Liver (tissue), 9 donors: ENCODE measurements around the gene KRTAP5-2. TPM values are rescaled to one million over a fixed set of nuclear protein-coding genes. Genes with fewer than 3 reads are reported as not detected.

Experiments used
- DNase-seq: peaks from one replicate; pipeline ENCODE4 v3.0.0-alpha.2; 2017; ENCODE audit warnings: low spot score
- H3K27ac ChIP-seq, 2 donors: one replicate each; pipeline ENCODE4 v1.7.0; 2013; ENCODE audit warnings: inconsistent platforms in 2 of 2, low read length in 2 of 2, control low read depth in 1 of 2, low read depth in 1 of 2, mild to moderate bottlenecking in 1 of 2
- H3K27me3 ChIP-seq, 4 donors: one replicate each; pipeline versions ENCODE4 v1.6.1 to v1.7.0; 2013; ENCODE audit warnings: low read length in 3 of 4, inconsistent platforms in 1 of 4, mild to moderate bottlenecking in 1 of 4, moderate library complexity in 1 of 4; ENCODE audit not compliant: control insufficient read depth in 4 of 4, insufficient read depth in 4 of 4
- H3K36me3 ChIP-seq, 4 donors: one replicate each; pipeline versions ENCODE4 v1.6.1 to v1.7.0; 2013; ENCODE audit warnings: low read length in 3 of 4, mild to moderate bottlenecking in 3 of 4, low read depth in 1 of 4, moderate library complexity in 1 of 4; ENCODE audit not compliant: control insufficient read depth in 4 of 4, insufficient read depth in 3 of 4
- H3K4me1 ChIP-seq, 4 donors: one replicate each; pipeline versions ENCODE4 v1.6.1 to v1.7.0; 2013; ENCODE audit warnings: low read length in 3 of 4, mild to moderate bottlenecking in 3 of 4, moderate library complexity in 1 of 4; ENCODE audit not compliant: control insufficient read depth in 4 of 4, insufficient read depth in 4 of 4
- H3K4me3 ChIP-seq, 3 donors: one replicate each; pipeline versions ENCODE4 v1.6.1 to v1.7.0; 2013; ENCODE audit warnings: low read length in 3 of 3, control low read depth in 1 of 3, low read depth in 1 of 3, mild to moderate bottlenecking in 1 of 3
- H3K9ac ChIP-seq, 2 donors: one replicate each; pipeline ENCODE4 v1.7.0; 2013; ENCODE audit warnings: low read length in 2 of 2, mild to moderate bottlenecking in 2 of 2, moderate library complexity in 2 of 2, control low read depth in 1 of 2, low read depth in 1 of 2
- H3K9me3 ChIP-seq, 4 donors: one replicate each; pipeline versions ENCODE4 v1.6.1 to v1.7.0; 2013; ENCODE audit warnings: low read length in 3 of 4; ENCODE audit not compliant: control insufficient read depth in 4 of 4
- EGR1 ChIP-seq, 2 donors: IDR thresholded peaks; 2 replicates each; pipeline ENCODE4 v1.6.1; 2016 to 2018; ENCODE audit warnings: antibody characterized with exemption in 2 of 2, low read depth in 2 of 2
- FOXA1 ChIP-seq: IDR thresholded peaks from 2 replicates; pipeline ENCODE4 v1.6.1; 2016; ENCODE audit warnings: antibody characterized with exemption
- HNF4A ChIP-seq, 2 donors: conservative IDR thresholded peaks; 2 replicates each; pipeline ENCODE4 v1.6.1; 2016; ENCODE audit warnings: antibody characterized with exemption in 2 of 2, mild to moderate bottlenecking in 2 of 2
- HNF4G ChIP-seq: IDR thresholded peaks from 2 replicates; pipeline ENCODE4 v1.6.1; 2016; ENCODE audit warnings: antibody characterized with exemption
- JUND ChIP-seq, 2 donors: IDR thresholded peaks; 2 replicates each; pipeline ENCODE4 v1.6.1; 2016; ENCODE audit warnings: antibody characterized with exemption in 2 of 2
- NR2F2 ChIP-seq: IDR thresholded peaks from 2 replicates; pipeline ENCODE4 v1.6.1; 2016; ENCODE audit warnings: antibody characterized with exemption
- RAD21 ChIP-seq, 2 donors: IDR thresholded peaks; 2 replicates each; pipeline ENCODE4 v1.6.1; 2016; ENCODE audit warnings: antibody characterized with exemption in 2 of 2, mild to moderate bottlenecking in 2 of 2
- RXRA ChIP-seq, 2 donors: IDR thresholded peaks; 2 replicates each; pipeline ENCODE4 v1.6.1; 2017 to 2018; ENCODE audit warnings: antibody characterized with exemption in 2 of 2, mild to moderate bottlenecking in 1 of 2
- SP1 ChIP-seq: IDR thresholded peaks from 2 replicates; pipeline ENCODE4 v1.6.1; 2018; ENCODE audit warnings: antibody characterized with exemption, mild to moderate bottlenecking
- YY1 ChIP-seq: IDR thresholded peaks from 2 replicates; pipeline ENCODE4 v1.6.1; 2016; ENCODE audit warnings: antibody characterized with exemption, mild to moderate bottlenecking
- ZBTB33 ChIP-seq: IDR thresholded peaks from 2 replicates; pipeline ENCODE4 v1.6.1; 2016; ENCODE audit warnings: antibody characterized with exemption
- WGBS: extraction: QIAGEN DNeasy Blood & Tissue Kit; methylation state at CpG from one replicate; pipeline ENCODE4 v1.1.7; 2013; 5-methylcytosine and 5-hydroxymethylcytosine counted together
- polyA plus RNA-seq, 2 donors: library from polyadenylated mRNA; stranded (reverse) in 1 of 2; unstranded in 1 of 2; fragments of 200-250 nt in 1 of 2; fragments of >200 nt in 1 of 2; fragmentation: Nextera tagmentation in 1 of 2; extraction: Ambion mirVana in 1 of 2; gene quantifications; one replicate each; pipeline versions ENCODE4 v1.2.1 to v1.2.3, GENCODE V29; 2013 to 2015
- total RNA-seq, 2 donors: library from RNA; depleted of rRNA; stranded (reverse); fragments of >200 nt; gene quantifications; one replicate each; pipeline ENCODE4 v1.2.3, GENCODE V29; 2014
- TF ChIP-seq, protein P1 (sequence below): fragments of 150-350 bp; IDR thresholded peaks from 2 replicates; pipeline ENCODE4 v1.5.1; 2017; ENCODE audit warnings: improper control_type of control experiment, low read depth, low read length; ENCODE audit not compliant: missing input control
- TF ChIP-seq, protein P2 (sequence below): IDR thresholded peaks from 2 replicates; pipeline ENCODE4 v1.6.1; 2016; ENCODE audit warnings: antibody characterized with exemption, mild to moderate bottlenecking
- TF ChIP-seq, protein P3 (sequence below): IDR thresholded peaks from 2 replicates; pipeline ENCODE4 v1.6.1; 2016; ENCODE audit warnings: antibody characterized with exemption
- donor health status: healthy.
- donor health status: healthy.
- donor health status: healthy.
- donor health status: healthy.
- donor health status: healthy.

Gene KRTAP5-2
- total and polyA plus RNA-seq, 4 donors = 0.08 TPM; not detected in 3

DNA sequence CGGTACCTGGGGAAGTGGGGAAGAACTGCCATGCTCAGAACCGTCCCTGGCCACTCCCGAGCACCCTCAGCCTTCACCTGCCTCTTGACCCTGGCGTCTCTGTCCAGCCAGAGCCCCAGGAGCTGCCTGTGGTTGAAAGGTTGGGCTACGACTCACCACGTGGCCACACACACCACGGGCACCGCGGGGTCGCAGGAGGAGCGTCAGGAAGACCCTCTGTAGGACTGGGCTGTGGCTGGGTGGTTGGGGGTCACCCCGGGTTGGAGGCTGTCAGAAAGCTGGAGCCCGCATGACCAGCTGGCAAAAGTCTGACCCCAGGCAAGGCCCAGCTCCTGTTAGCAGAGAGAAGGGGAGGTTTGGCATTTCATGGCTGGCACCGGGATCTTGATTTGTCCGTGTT is 43.0 kb upstream of the KRTAP5-2 start:
- H3K27ac ChIP-seq = no peak overlapping the region
- no peaks in the 10 kb centered on the region for H3K27me3 ChIP-seq
- H3K36me3 ChIP-seq = no peaks in the 10 kb centered on the region
- TF ChIP-seq, protein P1, sequence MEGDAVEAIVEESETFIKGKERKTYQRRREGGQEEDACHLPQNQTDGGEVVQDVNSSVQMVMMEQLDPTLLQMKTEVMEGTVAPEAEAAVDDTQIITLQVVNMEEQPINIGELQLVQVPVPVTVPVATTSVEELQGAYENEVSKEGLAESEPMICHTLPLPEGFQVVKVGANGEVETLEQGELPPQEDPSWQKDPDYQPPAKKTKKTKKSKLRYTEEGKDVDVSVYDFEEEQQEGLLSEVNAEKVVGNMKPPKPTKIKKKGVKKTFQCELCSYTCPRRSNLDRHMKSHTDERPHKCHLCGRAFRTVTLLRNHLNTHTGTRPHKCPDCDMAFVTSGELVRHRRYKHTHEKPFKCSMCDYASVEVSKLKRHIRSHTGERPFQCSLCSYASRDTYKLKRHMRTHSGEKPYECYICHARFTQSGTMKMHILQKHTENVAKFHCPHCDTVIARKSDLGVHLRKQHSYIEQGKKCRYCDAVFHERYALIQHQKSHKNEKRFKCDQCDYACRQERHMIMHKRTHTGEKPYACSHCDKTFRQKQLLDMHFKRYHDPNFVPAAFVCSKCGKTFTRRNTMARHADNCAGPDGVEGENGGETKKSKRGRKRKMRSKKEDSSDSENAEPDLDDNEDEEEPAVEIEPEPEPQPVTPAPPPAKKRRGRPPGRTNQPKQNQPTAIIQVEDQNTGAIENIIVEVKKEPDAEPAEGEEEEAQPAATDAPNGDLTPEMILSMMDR = no peak
- TF ChIP-seq SP1 (no peak), ZBTB33 (no peak), HNF4A (conservative IDR thresholded peaks at IDR 0.05) (no peak), JUND (IDR thresholded peaks at IDR 0.05) (no peak), HNF4G (no peak)
- TF ChIP-seq, protein P2, sequence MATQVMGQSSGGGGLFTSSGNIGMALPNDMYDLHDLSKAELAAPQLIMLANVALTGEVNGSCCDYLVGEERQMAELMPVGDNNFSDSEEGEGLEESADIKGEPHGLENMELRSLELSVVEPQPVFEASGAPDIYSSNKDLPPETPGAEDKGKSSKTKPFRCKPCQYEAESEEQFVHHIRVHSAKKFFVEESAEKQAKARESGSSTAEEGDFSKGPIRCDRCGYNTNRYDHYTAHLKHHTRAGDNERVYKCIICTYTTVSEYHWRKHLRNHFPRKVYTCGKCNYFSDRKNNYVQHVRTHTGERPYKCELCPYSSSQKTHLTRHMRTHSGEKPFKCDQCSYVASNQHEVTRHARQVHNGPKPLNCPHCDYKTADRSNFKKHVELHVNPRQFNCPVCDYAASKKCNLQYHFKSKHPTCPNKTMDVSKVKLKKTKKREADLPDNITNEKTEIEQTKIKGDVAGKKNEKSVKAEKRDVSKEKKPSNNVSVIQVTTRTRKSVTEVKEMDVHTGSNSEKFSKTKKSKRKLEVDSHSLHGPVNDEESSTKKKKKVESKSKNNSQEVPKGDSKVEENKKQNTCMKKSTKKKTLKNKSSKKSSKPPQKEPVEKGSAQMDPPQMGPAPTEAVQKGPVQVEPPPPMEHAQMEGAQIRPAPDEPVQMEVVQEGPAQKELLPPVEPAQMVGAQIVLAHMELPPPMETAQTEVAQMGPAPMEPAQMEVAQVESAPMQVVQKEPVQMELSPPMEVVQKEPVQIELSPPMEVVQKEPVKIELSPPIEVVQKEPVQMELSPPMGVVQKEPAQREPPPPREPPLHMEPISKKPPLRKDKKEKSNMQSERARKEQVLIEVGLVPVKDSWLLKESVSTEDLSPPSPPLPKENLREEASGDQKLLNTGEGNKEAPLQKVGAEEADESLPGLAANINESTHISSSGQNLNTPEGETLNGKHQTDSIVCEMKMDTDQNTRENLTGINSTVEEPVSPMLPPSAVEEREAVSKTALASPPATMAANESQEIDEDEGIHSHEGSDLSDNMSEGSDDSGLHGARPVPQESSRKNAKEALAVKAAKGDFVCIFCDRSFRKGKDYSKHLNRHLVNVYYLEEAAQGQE = no peak
- H3K9me3 ChIP-seq = no peaks in the 10 kb centered on the region
- WGBS = 87% methylated on average over 15 of the region's 15 CpGs
- no peak overlapping the region for H3K4me3 ChIP-seq
- DNase-seq = no peak
- no peaks in the 10 kb centered on the region for H3K4me1 ChIP-seq
- H3K9ac ChIP-seq = no peak overlapping the region

GRCh38 chr11:1640076-1640946 is 42.2 kb upstream of the KRTAP5-2 start:
- TF ChIP-seq NR2F2 (no peak), RAD21 (IDR thresholded peaks at IDR 0.05) (peak; percentile 64 to 79), YY1 (no peak), EGR1 (IDR thresholded peaks at IDR 0.05; ENCODE audit: low read depth in 2 of 2) (no peak), FOXA1 (no peak), JUND (IDR thresholded peaks at IDR 0.05) (no peak), RXRA (IDR thresholded peaks at IDR 0.05) (no peak), ZBTB33 (no peak), HNF4G (no peak)
- TF ChIP-seq, protein P1 = peak; percentile 74
- TF ChIP-seq, protein P3, sequence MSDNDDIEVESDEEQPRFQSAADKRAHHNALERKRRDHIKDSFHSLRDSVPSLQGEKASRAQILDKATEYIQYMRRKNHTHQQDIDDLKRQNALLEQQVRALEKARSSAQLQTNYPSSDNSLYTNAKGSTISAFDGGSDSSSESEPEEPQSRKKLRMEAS = no peak
- TF ChIP-seq, protein P2 = no peak
- Histone ChIP-seq H3K9ac (no peak overlapping the region), H3K4me3 (no peak overlapping the region), H3K36me3 (no peaks in the 10 kb centered on the region), H3K4me1 (no peaks in the 10 kb centered on the region), H3K9me3 (no peaks in the 10 kb centered on the region), H3K27me3 (peaks cover 0 to 4% (median 0%) of the 10 kb centered on the region in 4 donors), H3K27ac (no peak overlapping the region)
- 54% methylated on average over 32 of the region's 32 CpGs for WGBS
- peak; percentile 51 for DNase-seq
